GM19324 (cell line): ENCODE measurements around the gene KRTAP10-8.
"Not testable (repeated sequence)": the region's sequence is repeated elsewhere in the genome, so short reads cannot be mapped to it uniquely, and the experiment has no call there.

Experiments used
- ATAC-seq: cut with Tn5 transposase; IDR thresholded peaks from one replicate; pipeline ENCODE4 v1.9.1; 2021; ENCODE audit warnings: mild to moderate bottlenecking, moderate library complexity; ENCODE audit not compliant: unreplicated experiment, low FRiP score

Gene KRTAP10-8

DNA sequence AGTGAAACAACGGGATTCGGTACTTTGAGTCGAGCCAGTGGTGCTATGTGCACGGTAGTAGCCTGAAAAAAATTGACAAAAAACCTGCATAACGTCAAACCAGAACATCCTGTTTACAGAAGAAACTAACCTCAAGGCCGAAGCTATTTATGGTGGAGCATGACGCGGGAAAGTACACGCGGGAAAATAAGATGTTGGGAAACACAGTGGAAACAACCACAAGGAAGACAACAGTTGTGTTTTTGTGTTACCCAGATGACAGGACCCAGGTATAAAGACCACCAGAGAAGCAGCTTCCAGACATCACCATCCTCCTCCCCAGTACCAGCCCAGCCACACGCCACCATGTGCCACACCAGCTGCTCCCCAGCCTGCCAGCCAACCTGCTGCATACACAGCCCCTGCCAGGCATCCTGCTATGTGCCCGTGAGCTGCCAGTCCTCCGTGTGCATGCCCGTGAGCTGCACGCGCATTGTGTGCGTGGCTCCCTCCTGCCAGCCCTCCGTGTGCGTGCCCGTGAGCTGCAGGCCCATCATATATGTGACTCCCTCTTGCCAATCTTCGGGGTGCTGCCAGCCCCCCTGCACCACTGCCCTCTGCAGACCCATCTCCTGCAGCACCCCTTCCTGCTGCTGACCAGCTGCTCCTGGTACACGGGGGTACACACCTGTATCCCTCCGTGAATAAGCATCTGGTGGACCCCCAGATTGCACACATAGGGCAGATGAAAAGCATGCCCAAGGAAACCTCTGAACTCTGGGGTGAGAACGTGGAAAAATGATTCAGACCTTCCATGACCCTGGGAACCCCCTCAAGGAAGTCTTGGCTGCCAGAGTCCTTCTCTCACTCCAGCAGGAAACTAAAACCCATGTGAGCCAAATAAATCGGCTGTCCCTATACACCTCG lies 46.0 kb downstream of the KRTAP10-8 start, which contains the start of gene KRTAP12-3:
Gene KRTAP12-3 (plus strand): TSS at position 298 of the 906 bp plus-strand sequence. CDS start 48 bp downstream, at position 346.
- ATAC-seq: no peak

DNA sequence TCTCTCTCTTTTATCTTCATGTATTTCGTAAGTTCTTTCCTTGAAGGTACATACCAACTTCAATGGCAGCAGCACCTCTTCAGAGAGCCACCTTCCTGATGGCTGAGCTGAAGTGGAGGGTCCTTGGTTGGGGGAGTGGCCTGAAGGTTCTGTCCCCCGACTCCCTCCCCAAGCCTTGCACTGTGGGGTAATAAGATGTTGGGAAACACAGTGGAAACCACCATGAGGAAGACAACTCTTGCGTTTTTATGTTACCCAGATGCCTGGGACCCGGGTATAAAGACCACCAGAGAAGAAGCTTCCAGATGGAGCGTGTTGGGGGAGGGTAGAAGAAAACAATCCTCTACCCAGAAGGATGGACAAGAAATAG lies 46.6 kb downstream of the KRTAP10-8 start:
- ATAC-seq: no peak

DNA sequence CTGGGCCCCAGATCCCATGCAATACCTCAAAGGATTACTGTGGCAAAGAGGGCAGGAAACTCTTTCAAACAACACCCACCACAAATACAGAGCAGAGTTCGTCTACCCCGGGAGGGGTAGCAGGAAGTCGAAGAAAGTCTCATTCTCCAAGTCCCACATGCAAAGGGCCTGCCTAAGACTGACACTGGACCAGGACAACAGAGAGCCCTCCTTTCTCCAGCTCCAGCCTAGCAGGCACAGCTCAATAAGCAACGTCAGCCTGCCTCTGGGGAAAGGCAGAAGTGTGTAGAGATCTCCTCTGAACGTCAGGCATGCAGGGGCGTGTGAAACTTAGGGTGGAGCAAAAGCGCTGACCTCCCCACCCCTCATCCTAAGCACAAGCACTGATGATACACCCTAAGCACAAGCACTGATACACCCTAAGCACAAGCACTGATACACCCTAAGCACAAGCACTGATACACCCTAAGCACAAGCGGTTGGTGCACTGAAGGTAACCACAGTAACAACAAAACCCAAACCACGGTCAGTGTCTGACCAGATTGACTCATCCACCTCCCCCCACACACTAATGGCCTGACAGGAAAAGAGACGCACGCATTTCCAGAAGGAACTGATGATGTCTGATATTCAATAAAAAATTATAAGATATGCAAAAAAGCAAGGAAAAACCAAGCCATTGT lies 47.2 kb downstream of the KRTAP10-8 start:
- ATAC-seq: no peak

DNA sequence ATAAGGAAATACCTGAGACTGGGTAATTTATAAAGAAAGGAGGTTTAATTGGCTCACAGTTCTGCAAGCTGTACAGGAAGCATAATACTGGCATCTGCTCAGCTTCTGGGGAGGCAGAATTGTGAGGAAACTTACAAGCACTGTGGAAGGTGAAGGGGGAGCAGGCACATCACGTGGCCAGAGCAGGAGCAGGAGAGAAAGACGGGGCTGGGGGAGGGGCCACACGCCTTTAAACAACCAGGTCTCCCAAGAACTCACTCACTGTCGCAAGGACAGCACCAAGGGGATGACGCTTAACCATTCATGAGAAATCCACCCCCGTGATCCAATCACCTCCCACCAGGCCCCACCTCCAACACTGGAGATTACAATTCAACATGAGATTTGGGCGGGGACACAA lies 49.7 kb downstream of the KRTAP10-8 start:
- ATAC-seq: not testable (repeated sequence)
